DMS 273 treated with DMSO at 0.1 percent for 48 hours (cell line): ENCODE data around the gene GALNT17.

Experiments
- DNase-seq: peaks from one replicate; lab custom pipeline; 2025; lab: John Stamatoyannopoulos, UW

Gene GALNT17

GRCh38 chr7:71285571-71286145 lies 153.7 kb downstream of the GALNT17 start:
- DNase-seq: no peak

DNA sequence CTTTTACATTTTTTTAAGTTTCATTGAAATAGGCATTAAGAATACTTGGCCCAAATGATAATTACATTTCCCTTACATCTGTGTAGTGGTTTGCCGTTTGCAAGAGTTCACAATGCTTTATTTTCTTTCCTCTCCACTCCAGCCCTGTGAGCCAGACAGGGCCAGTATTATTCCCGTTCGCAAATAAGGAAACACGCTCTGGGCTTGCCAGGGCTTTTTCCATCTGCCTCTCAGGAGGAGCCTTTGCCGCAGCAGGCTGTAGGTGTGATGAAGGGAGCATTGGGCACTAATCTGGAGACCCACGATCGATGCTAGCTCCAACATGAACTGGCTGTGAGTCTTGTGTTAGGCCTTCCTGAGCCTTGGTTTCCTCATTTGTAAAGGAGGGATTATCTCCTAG lies 154.4 kb downstream of the GALNT17 start:
- no peak for DNase-seq

GRCh38 chr7:71286924-71287323 lies 155.0 kb downstream of the GALNT17 start:
- DNase-seq: no peak

GRCh38 chr7:71290452-71290851 lies 158.5 kb downstream of the GALNT17 start:
- DNase-seq: no peak

DNA sequence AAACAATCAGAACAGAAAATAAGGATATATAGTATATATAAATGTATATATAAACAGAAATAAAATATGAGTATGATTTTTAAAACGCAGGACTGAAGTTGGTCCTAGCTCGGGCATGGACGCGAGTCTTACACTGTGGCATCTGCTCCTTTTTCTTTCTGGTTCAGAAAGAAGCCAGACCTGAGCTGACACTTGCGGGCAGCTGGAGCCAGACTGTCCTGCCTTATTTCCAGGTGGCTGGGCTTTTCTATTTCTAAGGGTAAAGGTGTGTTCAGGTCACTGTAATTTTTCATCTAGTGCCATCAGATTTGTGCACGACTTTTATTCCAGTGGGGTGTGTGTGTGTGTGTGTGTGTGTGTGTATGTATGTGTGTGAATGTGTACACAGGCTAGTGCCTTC lies 166.4 kb downstream of the GALNT17 start:
- no peak for DNase-seq

DNA sequence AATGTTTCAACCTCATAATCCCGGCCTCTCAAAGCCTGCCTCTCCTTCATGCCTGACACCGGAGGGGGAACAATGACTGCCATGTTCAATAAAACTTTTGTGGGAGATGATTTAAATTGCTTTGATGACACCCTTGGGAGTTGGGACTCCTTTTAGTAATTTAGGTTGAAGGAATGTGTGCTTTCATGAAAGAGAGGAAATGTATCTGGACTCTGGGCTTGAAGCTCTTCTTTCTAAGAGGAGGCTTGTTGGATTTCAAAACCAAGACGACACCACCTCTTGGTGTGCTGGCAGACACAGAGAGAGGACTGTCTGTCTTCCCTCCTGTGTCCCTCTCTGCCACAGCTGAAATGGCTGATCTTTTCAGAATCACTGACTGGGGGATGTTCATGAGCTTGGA lies 168.1 kb downstream of the GALNT17 start:
- no peak for DNase-seq

DNA sequence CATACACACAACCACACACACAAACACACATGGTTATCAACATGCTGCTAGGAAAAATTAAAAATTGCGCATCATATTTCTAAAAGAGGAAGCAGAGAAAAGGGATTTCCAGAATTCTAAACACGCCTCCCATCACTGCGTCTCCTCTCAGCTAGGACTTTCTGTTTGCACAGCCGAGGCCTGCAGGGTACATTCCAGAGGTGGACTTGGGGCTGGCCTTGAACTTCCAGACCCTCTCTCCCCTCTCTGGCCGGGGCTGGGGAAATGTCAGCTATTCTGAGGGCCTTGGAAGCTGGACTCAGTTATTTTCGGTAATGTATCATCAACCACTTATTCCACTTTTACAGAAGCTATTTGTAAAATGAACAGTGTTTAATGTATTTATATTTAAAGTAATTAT lies 168.7 kb downstream of the GALNT17 start:
- no peak for DNase-seq

DNA sequence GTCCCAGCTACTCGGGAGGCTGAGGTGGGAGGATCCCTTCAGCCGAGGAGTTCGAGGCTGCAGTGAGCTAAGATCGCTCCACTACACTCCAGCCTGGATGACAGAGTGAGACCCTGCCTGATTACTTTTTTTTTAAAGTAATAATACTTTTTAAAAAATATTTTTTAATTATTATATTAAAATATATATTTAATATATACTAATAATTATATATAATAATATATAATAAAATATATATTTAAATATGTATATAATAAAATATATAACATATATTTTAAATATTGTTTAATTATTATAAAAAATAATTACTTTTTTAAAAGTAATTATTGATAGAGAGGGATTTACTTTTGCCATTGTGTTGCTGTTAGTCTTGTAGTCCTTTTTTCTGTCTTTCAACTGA lies 169.2 kb downstream of the GALNT17 start:
- no peak for DNase-seq

DNA sequence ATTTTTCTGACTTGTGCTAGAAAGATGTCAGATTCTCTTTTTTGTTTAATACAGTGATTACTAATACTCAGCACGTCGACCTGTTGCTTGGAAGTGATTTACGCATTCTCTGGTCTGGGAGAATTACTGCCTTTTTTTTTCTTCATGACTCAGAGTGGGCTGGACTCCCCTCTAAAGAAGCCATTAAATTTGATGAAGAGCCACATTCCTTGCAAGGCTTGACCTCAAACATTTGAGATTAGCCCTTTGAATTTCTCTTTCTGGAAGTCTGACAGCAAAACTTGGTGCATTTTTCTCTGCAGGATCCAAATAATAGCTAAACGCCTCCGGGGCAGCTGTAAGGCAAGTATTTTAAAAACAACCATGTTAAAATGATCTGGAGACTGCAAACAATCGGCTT lies 171.6 kb downstream of the GALNT17 start:
- DNase-seq: no peak

DNA sequence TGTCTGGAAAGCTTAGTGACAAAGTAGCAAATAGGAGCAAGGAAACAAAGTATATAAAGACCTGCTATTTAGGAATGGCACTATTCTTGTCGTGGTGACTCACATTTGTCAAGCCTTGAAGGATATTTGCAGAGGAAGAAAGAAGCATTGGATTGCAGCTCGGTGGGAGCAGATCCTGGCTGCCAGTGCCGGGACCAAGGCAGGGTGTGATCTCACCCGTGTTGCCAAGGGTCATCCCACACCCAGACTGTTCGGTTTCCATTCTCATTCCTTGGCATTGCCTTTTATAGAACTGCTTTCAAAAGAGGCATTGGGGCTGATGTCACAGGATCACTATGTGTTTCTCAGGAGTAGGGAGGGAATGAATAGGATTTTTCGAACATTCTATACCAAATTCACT lies 176.2 kb downstream of the GALNT17 start:
- DNase-seq: no peak

- DNase-seq: no peak
Observed at GRCh38 chr7:71311576-71311975, 179.6 kb downstream of the GALNT17 start.

DNA sequence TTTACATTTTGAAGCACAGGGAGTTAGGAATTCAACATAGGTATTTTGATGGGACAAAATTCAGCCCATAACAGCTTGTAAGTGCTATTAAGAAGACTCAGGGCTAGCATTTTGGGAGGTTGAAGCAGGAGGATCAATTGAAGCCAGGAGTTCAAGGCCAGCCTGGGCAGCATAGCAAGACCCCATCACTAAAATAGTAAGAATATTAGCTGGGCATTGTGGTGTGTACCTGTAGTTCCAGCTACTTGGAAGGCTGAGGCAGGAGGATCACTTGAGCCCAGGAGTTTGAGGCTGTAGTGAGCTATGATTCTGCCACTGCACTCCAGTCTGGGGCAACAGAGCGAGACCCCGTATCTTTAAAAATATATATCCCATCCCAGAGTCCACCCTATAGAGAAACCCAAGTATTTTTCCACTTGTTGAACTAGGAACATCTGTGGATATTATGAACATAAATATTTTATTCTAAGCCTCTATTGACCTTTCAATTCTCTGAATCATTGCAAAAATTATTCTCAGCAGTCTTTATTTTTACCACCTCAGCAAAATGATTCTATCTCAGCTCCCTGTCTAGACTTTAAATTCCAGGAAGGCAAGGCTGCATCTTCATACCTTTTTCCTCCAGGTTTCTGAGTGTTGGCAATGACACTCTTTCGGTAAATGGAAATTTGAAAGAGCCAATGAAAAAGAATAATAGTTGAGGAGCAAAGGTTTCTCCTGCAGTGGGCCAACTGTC lies 181.0 kb downstream of the GALNT17 start:
- no peak for DNase-seq

DNA sequence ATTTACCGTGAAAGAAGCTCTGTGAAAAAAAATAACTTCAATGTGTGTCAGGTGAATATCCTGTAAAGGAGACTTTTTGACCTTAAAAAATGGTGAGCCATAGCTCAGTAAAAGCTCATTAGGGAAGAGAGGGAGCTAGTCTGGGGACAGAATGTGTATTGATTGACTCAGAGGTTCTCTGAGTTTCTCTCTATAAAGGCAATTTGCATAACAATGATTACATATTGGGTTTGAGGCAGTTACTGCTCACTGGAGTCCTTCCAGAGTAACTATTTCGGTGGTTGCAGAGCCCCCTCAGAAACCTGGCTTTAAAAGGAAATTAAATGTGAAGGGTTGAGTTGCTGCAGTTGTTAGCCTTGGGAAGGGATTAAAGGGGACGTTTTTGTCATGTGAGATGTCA lies 181.6 kb downstream of the GALNT17 start:
- no peak for DNase-seq

GRCh38 chr7:71320916-71321315 lies 189.0 kb downstream of the GALNT17 start:
- no peak for DNase-seq

DNA sequence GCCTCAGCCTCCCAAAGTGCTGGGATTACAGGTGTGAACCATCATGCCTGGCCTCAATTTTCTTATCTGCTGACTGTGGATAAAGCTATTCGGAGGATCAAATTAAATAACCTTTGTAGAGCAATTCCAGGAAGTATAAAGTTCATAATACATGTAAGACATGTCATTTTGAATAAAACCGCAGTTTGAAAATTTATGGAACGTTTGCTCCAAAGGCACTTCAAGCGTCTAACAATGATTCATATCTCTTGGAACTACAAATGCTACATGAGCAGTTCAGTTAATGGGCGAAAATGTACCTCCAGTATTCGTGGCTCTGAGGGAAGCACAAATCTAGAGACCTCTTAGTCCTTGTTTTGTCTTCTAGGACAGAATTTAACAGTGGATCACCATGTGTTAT lies 190.3 kb downstream of the GALNT17 start:
- no peak for DNase-seq

DNA sequence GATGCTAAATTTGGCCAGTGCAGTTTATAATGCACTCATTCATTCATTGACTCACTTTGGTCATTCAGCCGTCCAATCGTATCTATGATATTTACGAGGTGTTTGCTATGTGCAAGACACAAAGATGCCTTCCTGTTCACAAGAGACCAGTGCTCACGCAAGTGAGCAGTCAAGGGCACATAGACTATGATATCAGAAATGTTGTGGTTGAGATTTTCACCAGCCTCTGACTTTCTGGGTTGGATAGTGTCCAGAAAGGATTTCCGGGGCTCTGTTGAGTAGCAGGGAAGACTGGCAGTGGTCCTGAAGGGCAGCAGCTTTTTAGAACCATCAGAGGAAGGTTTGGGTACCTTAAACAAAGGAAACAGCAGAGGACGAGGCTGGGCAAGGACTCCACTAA lies 191.8 kb downstream of the GALNT17 start:
- DNase-seq: no peak

- no peak for DNase-seq
Observed at GRCh38 chr7:71325151-71325550, 193.2 kb downstream of the GALNT17 start.

- DNase-seq: peak; percentile 31
Observed at GRCh38 chr7:71326595-71326994, 194.7 kb downstream of the GALNT17 start.

DNA sequence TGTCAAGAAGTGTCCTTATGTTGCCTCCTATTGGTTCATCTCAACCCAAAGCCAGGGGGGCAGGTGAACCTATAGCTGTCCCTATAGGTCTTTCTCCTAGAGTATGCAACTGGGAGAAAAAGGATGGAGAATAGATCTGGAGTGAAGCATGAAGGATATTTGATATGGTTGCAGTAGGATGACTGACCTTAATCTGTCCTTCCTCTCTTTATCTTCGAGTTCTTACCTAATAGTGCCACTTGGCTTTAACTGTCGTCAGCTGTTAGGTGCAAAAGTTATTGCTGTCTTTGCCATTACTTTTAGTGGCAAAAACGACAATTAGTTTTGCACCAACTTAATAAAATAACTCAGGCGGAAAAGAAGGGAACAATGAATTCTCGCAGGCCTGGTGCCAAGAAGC lies 196.0 kb downstream of the GALNT17 start:
- no peak for DNase-seq

- DNase-seq: no peak
Observed at GRCh38 chr7:71329030-71329660, 197.2 kb downstream of the GALNT17 start.

DNA sequence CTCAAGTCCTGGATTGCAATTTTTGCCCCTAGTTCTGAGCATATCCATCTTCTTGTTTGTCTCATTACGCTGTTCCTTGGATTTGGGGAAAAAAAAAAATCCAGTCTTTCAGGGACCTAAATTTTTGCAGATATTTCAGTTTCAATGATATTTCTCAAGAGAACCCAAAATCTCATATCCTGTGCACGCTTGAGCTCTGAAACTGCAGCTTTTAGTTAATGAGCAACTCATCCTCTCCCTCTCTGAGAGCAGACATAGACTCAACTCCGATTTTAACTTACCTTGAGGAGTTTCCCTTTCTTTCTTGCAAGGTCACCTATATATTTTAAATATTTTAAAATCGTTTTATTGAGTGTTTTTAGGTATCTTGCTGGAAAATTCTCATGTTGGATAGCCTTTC lies 200.3 kb downstream of the GALNT17 start:
- no peak for DNase-seq

GRCh38 chr7:71334541-71334940 lies 202.6 kb downstream of the GALNT17 start:
- DNase-seq: no peak

- no peak for DNase-seq
Observed at GRCh38 chr7:71338866-71339265, 206.9 kb downstream of the GALNT17 start.

DNA sequence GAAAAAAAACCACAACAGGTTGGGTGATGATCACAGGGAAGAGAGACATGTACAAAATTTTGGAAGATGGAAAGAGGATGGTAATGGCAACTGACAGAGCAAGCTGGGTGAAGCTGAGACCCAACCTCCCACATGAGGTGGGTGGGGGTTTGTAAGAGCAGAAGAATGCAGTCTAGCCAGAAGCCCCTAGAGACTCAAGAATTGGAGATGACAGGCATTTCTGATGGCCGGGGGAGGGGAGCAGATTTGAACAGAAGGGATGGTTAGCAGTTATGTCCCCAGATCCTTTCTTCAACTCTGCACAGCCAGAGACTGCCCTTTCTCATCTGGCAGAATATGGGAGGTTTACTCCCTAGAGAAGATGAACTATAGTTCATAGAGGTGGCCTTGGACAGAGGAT lies 208.0 kb downstream of the GALNT17 start:
- no peak for DNase-seq
